IPS DF 19.7 (cell line): ENCODE data around the gene TENM3.

ENCODE experiments used
- DNase-seq: peaks from one replicate; pipeline ENCODE4 v3.0.0-alpha.2; 2013; ENCODE audit warnings: low read depth, low spot score

TENM3 gene

GRCh38 chr4:182680234-182680653 lies 437.0 kb downstream of the TENM3 start:
- no peak for DNase-seq

GRCh38 chr4:182683661-182684060 lies 440.5 kb downstream of the TENM3 start:
- DNase-seq = no peak

- DNase-seq = no peak
Measured at GRCh38 chr4:182684796-182685195, 441.6 kb downstream of the TENM3 start.

GRCh38 chr4:182688081-182688480 lies 444.9 kb downstream of the TENM3 start:
- DNase-seq = peak; percentile 12

GRCh38 chr4:182694551-182694950 lies 451.3 kb downstream of the TENM3 start:
- no peak for DNase-seq

GRCh38 chr4:182695009-182695408 lies 451.8 kb downstream of the TENM3 start:
- DNase-seq = no peak

- DNase-seq = no peak
Measured at GRCh38 chr4:182695842-182696241, 452.6 kb downstream of the TENM3 start.

- DNase-seq = no peak
Measured at GRCh38 chr4:182697094-182697493, 453.9 kb downstream of the TENM3 start.

- DNase-seq = no peak
Measured at GRCh38 chr4:182698212-182698611, 455.0 kb downstream of the TENM3 start.

GRCh38 chr4:182699201-182699600 lies 456.0 kb downstream of the TENM3 start:
- DNase-seq = no peak

- DNase-seq = no peak
Measured at GRCh38 chr4:182699795-182700194, 456.6 kb downstream of the TENM3 start.

- no peak for DNase-seq
Measured at GRCh38 chr4:182700362-182701160, 457.4 kb downstream of the TENM3 start.

GRCh38 chr4:182704077-182704476 lies 460.9 kb downstream of the TENM3 start:
- no peak for DNase-seq

GRCh38 chr4:182704948-182705347 lies 461.7 kb downstream of the TENM3 start:
- DNase-seq = no peak

- DNase-seq = no peak
Measured at GRCh38 chr4:182705389-182705788, 462.2 kb downstream of the TENM3 start.

GRCh38 chr4:182711211-182711610 lies 468.0 kb downstream of the TENM3 start:
- no peak for DNase-seq

GRCh38 chr4:182715548-182715947 lies 472.3 kb downstream of the TENM3 start:
- no peak for DNase-seq

GRCh38 chr4:182716192-182716591 lies 473.0 kb downstream of the TENM3 start:
- DNase-seq = no peak

GRCh38 chr4:182717788-182718583 lies 474.8 kb downstream of the TENM3 start:
- DNase-seq = no peak

GRCh38 chr4:182724414-182724813 lies 481.2 kb downstream of the TENM3 start:
- no peak for DNase-seq

GRCh38 chr4:182729516-182729915 lies 486.3 kb downstream of the TENM3 start:
- DNase-seq = no peak

- no peak for DNase-seq
Measured at GRCh38 chr4:182730791-182731190, 487.6 kb downstream of the TENM3 start.

- no peak for DNase-seq
Measured at GRCh38 chr4:182736207-182736606, 493.0 kb downstream of the TENM3 start.
